Measurements from ENCODE around the gene PHLDB3. TPM values are rescaled to one million over a fixed set of nuclear protein-coding genes. Genes with fewer than 3 reads are reported as not detected.

Gene PHLDB3
- total RNA-seq, 1 experiment from 2014 or later: 6.7 TPM

GRCh38 chr19:43481701-43482100 lies 22.8 kb downstream of the PHLDB3 start:
- no peak for TF ChIP-seq POLR2AphosphoS5 (IDR thresholded peaks at IDR 0.05; ENCODE audit: low read depth, low read length)
- BruUV-seq (replicated peaks): no TSS peak
- Histone ChIP-seq H3K4me1 (ENCODE audit: control insufficient read depth, insufficient read depth, low read length) (no peaks in the 10 kb centered on the region), H3K36me3 (ENCODE audit: control insufficient read depth, insufficient read depth, low read length) (no peaks in the 10 kb centered on the region), H3K4me3 (ENCODE audit: low read depth in 2 of 2, low read length in 2 of 2) (no peak overlapping the region), H3K9me3 (ENCODE audit: control insufficient read depth, insufficient read depth, low read depth, low read length) (no peaks in the 10 kb centered on the region), H3K27me3 (ENCODE audit: control insufficient read depth, insufficient read depth, low read length) (no peaks in the 10 kb centered on the region), H3K27ac (ENCODE audit: low read length) (no peak overlapping the region)
- in situ Hi-C loops (cut with HindIII; ENCODE audit: low pct_unique_long_range_greater_than_20kb, low sequenced_read_pairs): no loop called here
- DNase-seq (ENCODE audit: low read depth, low spot score) (no peak), ATAC-seq (no peak)
- intact Hi-C loops (cut with micrococcal nuclease; ENCODE audit: unreplicated experiment): no loop called here
- ChIA-PET POLR2A (no interaction called here), CTCF (no interaction called here)

- Histone ChIP-seq H3K36me3 (ENCODE audit: control insufficient read depth, insufficient read depth, low read length) (no peaks in the 10 kb centered on the region), H3K9me3 (ENCODE audit: control insufficient read depth, insufficient read depth, low read depth, low read length) (no peaks in the 10 kb centered on the region), H3K4me3 (ENCODE audit: low read depth in 2 of 2, low read length in 2 of 2) (no peak overlapping the region), H3K4me1 (ENCODE audit: control insufficient read depth, insufficient read depth, low read length) (0 out of 2 replicates have a peak, but pooled peaks cover 2% of the 10 kb centered on the region), H3K27ac (ENCODE audit: low read length) (no peak overlapping the region), H3K27me3 (ENCODE audit: control insufficient read depth, insufficient read depth, low read length) (no peaks in the 10 kb centered on the region)
- no peak for DNase-seq (ENCODE audit: low read depth, low spot score)
- intact Hi-C loops (cut with micrococcal nuclease; ENCODE audit: unreplicated experiment) (no loop called here), in situ Hi-C loops (cut with HindIII; ENCODE audit: low pct_unique_long_range_greater_than_20kb, low sequenced_read_pairs) (no loop called here)
- CTCF ChIA-PET: interaction anchor here (0.7 kb wide), 1 partner anchor 160 kb away, joined by 7 read pairs; no protein-coding TSS in a partner anchor
- POLR2A ChIA-PET: no interaction called here
- BruUV-seq (replicated peaks): no TSS peak
- no peak for TF ChIP-seq POLR2AphosphoS5 (IDR thresholded peaks at IDR 0.05; ENCODE audit: low read depth, low read length)
- TF ChIP-seq REST (IDR thresholded peaks at IDR 0.05; ENCODE audit: insufficient read depth in 1 of 2, low read depth in 2 of 2, low read length in 1 of 2): no peak
- no peak for TF ChIP-seq CTCF (IDR thresholded peaks at IDR 0.05)
- TF ChIP-seq SIN3A (IDR thresholded peaks at IDR 0.05; ENCODE audit: borderline replicate concordance, insufficient read depth, low read depth, low read length): no peak
- no peak for TF ChIP-seq TCF7L2 (IDR thresholded peaks at IDR 0.05; ENCODE audit: low read depth, low read length)
- no peak for ATAC-seq
Observed at GRCh38 chr19:43480574-43480973, 24.0 kb downstream of the PHLDB3 start.

- CTCF ChIA-PET: interaction anchor here (0.7 kb wide), 1 partner anchor 159 kb away, joined by 7 read pairs; no protein-coding TSS in a partner anchor
- H3K4me3 ChIP-seq (ENCODE audit: low read depth in 2 of 2, low read length in 2 of 2): no peak overlapping the region
- no peak overlapping the region for H3K27ac ChIP-seq (ENCODE audit: low read length)
- POLR2A ChIA-PET: no interaction called here
- TF ChIP-seq SIN3A (IDR thresholded peaks at IDR 0.05; ENCODE audit: borderline replicate concordance, insufficient read depth, low read depth, low read length): no peak
- no peak for TF ChIP-seq REST (IDR thresholded peaks at IDR 0.05; ENCODE audit: insufficient read depth in 1 of 2, low read depth in 2 of 2, low read length in 1 of 2)
- TF ChIP-seq POLR2AphosphoS5 (IDR thresholded peaks at IDR 0.05; ENCODE audit: low read depth, low read length): no peak
- no peak for TF ChIP-seq CTCF (IDR thresholded peaks at IDR 0.05)
- TF ChIP-seq TCF7L2 (IDR thresholded peaks at IDR 0.05; ENCODE audit: low read depth, low read length): no peak
- intact Hi-C loops (cut with micrococcal nuclease; ENCODE audit: unreplicated experiment): no loop called here
- 0 out of 2 replicates have a peak, but pooled peaks cover 2% of the 10 kb centered on the region for H3K4me1 ChIP-seq (ENCODE audit: control insufficient read depth, insufficient read depth, low read length)
- in situ Hi-C loops (cut with HindIII; ENCODE audit: low pct_unique_long_range_greater_than_20kb, low sequenced_read_pairs): no loop called here
- H3K27me3 ChIP-seq (ENCODE audit: control insufficient read depth, insufficient read depth, low read length): no peaks in the 10 kb centered on the region
- DNase-seq (ENCODE audit: low read depth, low spot score) (no peak), ATAC-seq (no peak)
- H3K9me3 ChIP-seq (ENCODE audit: control insufficient read depth, insufficient read depth, low read depth, low read length): no peaks in the 10 kb centered on the region
- H3K36me3 ChIP-seq (ENCODE audit: control insufficient read depth, insufficient read depth, low read length): no peaks in the 10 kb centered on the region
- BruUV-seq (replicated peaks): no TSS peak
Observed at GRCh38 chr19:43479961-43480561, 24.5 kb downstream of the PHLDB3 start.

Data from Panc1 (cell line).